A549 treated with GW870086 at 1 μM for 4 hours (cell line): ENCODE data around the gene TNFSF8. TPM values are rescaled to one million over a fixed set of nuclear protein-coding genes. Genes with fewer than 3 reads are reported as not detected.

Source experiments
- total RNA-seq: library from RNA; stranded (reverse); fragments of 200-300 nt; extraction: Qiagen RNA extraction; gene quantifications from 5 replicates; pipeline ENCODE4 v1.2.3, GENCODE V29; 2022; ENCODE audit warnings: low read depth

TNFSF8 gene
- total RNA-seq = not detected in 5 replicates

GRCh38 chr9:114930056-114930812 is at the start of gene TNFSF8:
Gene TNFSF8, minus strand, starts transcription at chr9:114930591. Its CDS starts 288 bp downstream, at chr9:114930303.

Other genes with a start within 250 kb of the TNFSF8 start
- gene TEX48, start 248.4 kb downstream of the TNFSF8 start, total RNA-seq = not detected in 5 replicates
- gene TNFSF15, start 124.6 kb downstream of the TNFSF8 start, total RNA-seq = 0.13 to 0.17 TPM (median 0.15 TPM) in 5 replicates
- gene TNC, start 187.6 kb upstream of the TNFSF8 start, total RNA-seq = 0.59 to 1.1 TPM (median 0.61 TPM) in 5 replicates